ENCODE data around the gene GLYR1. TPM values are rescaled to one million over a fixed set of nuclear protein-coding genes. Genes with fewer than 3 reads are reported as not detected.
A peak's percentile ranks its signal among the peaks of the same experiment; 100 is the strongest.
"Not testable (repeated sequence)": the region's sequence is repeated elsewhere in the genome, so short reads cannot be mapped to it uniquely, and the experiment has no call there.

Gene GLYR1
- 44.3 and 44.4 TPM in 2 replicates for total RNA-seq (2012; rRNA removed)

GRCh38 chr16:4846901-4847773 lies at the start of gene GLYR1, which contains the start of gene UBN1:
TSS of gene GLYR1 (minus strand) at chr16:4847288. CDS start at chr16:4847265, 23 bp downstream.
TSS of gene UBN1 (plus strand) at chr16:4847481. CDS start at chr16:4852918, 5,437 bp downstream.
- Histone ChIP-seq H3K4me2 (ENCODE audit: low read length) (peak within 1 kb of the TSS; percentile 88), H3K9me3 (replicated peaks; ENCODE audit: low read length) (no peaks in the 10 kb centered on the region), H3K27me3 (ENCODE audit: control insufficient read depth, insufficient read depth, low read length) (no peaks in the 10 kb centered on the region), H3K4me3 (ENCODE audit: low read length) (peak within 1 kb of the TSS; percentile 99), H3K4me1 (ENCODE audit: control insufficient read depth, insufficient read depth, low read length) (peaks cover 38% of the 10 kb centered on the region), H3K36me3 (ENCODE audit: insufficient read depth, low read length) (peaks cover 22% of the 10 kb centered on the region), H3K9ac (ENCODE audit: low read depth, low read length) (peak within 1 kb of the TSS; percentile 98)

GRCh38 chr16:4896761-4897160 lies 49.7 kb upstream of the GLYR1 start:
- not testable (repeated sequence) for H3K9me3 ChIP-seq (replicated peaks; ENCODE audit: low read length); H3K27me3 ChIP-seq (ENCODE audit: control insufficient read depth, insufficient read depth, low read length); H3K36me3 ChIP-seq (ENCODE audit: insufficient read depth, low read length); H3K9ac ChIP-seq (ENCODE audit: low read depth, low read length); H3K4me2 ChIP-seq (ENCODE audit: low read length); H3K4me1 ChIP-seq (ENCODE audit: control insufficient read depth, insufficient read depth, low read length); H3K4me3 ChIP-seq (ENCODE audit: low read length)

- Histone ChIP-seq H3K9ac (ENCODE audit: low read depth, low read length) (no peak overlapping the region), H3K4me2 (ENCODE audit: low read length) (no peak overlapping the region), H3K4me1 (ENCODE audit: control insufficient read depth, insufficient read depth, low read length) (peaks cover 10% of the 10 kb centered on the region), H3K9me3 (replicated peaks; ENCODE audit: low read length) (no peaks in the 10 kb centered on the region), H3K4me3 (ENCODE audit: low read length) (no peak overlapping the region), H3K27me3 (ENCODE audit: control insufficient read depth, insufficient read depth, low read length) (peaks cover 10% of the 10 kb centered on the region), H3K36me3 (ENCODE audit: insufficient read depth, low read length) (no peaks in the 10 kb centered on the region)
These were observed 48.3 kb upstream of the GLYR1 start for GRCh38 chr16:4895366-4895765.

GRCh38 chr16:4894276-4895150 lies 47.4 kb upstream of the GLYR1 start:
- no peak overlapping the region for H3K9ac ChIP-seq (ENCODE audit: low read depth, low read length)
- no peak overlapping the region for H3K4me3 ChIP-seq (ENCODE audit: low read length)
- no peak overlapping the region for H3K4me2 ChIP-seq (ENCODE audit: low read length)
- no peaks in the 10 kb centered on the region for H3K9me3 ChIP-seq (replicated peaks; ENCODE audit: low read length)
- H3K27me3 ChIP-seq (ENCODE audit: control insufficient read depth, insufficient read depth, low read length), result peaks cover 4% of the 10 kb centered on the region
- H3K4me1 ChIP-seq (ENCODE audit: control insufficient read depth, insufficient read depth, low read length), result peaks cover 10% of the 10 kb centered on the region
- H3K36me3 ChIP-seq (ENCODE audit: insufficient read depth, low read length), result peaks cover 4% of the 10 kb centered on the region

DNA sequence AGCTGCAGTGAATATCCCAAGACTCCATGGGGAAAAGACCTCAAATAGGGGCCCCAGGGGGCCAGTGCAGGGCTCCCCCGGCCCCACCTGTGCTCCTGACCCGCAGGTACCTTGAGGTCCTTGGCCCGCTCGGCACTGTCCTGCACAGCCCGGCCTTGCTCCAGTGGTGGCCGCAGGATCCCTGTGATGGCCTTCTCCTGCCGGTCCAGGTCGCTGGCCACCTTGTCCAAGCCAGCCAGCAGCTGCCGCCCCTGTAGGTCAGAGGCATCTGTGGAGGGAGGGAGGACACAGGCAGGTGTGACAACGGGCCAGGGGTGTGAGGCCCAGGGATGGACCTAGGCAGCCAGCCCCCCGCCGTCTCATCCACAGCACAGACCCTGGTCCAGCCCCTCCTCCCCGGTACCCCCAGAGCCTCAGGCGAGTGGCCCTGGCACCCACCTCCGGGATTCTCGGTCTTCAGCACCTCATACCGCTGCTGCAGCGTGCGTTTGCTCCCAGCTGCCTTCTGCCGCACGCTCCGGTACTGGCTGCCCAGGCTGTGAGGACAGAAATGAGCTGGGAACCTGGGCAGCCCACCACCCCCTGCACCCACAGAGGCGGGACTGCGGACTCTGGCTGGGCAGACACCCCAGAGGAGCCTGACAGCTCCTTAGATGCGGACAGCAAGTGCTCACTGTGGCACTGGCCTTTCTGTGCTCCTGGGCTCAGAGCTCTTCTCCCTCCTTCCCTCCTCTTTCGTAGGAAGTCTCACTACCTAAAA lies 46.2 kb upstream of the GLYR1 start:
- Histone ChIP-seq H3K36me3 (ENCODE audit: insufficient read depth, low read length) (peaks cover 5% of the 10 kb centered on the region), H3K9ac (ENCODE audit: low read depth, low read length) (no peak overlapping the region), H3K9me3 (replicated peaks; ENCODE audit: low read length) (no peaks in the 10 kb centered on the region), H3K4me1 (ENCODE audit: control insufficient read depth, insufficient read depth, low read length) (peaks cover 10% of the 10 kb centered on the region), H3K27me3 (ENCODE audit: control insufficient read depth, insufficient read depth, low read length) (peaks cover 4% of the 10 kb centered on the region), H3K4me3 (ENCODE audit: low read length) (no peak overlapping the region), H3K4me2 (ENCODE audit: low read length) (no peak overlapping the region)

GRCh38 chr16:4892361-4893102 lies 45.4 kb upstream of the GLYR1 start:
- Histone ChIP-seq H3K36me3 (ENCODE audit: insufficient read depth, low read length) (peaks cover 12% of the 10 kb centered on the region), H3K27me3 (ENCODE audit: control insufficient read depth, insufficient read depth, low read length) (peaks cover 4% of the 10 kb centered on the region), H3K9ac (ENCODE audit: low read depth, low read length) (no peak overlapping the region)

DNA sequence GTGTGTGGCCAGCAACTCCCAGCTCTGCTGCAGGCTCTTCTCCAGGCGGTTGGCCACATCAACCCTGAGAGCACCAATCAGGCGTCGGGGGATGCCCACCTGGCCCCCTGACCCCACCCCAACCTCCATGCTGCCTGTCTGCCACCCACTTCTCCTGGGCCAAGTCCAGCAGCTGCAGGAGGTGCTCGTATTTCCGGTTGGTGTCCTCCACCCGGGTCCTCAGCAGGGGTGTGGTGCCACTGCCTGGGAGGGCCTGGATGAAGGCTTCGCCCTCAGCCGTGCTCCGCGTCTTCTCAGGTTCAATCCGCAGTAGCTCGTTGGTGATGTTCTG lies 44.8 kb upstream of the GLYR1 start:
- Histone ChIP-seq H3K4me1 (ENCODE audit: control insufficient read depth, insufficient read depth, low read length) (peaks cover 10% of the 10 kb centered on the region), H3K27me3 (ENCODE audit: control insufficient read depth, insufficient read depth, low read length) (peaks cover 4% of the 10 kb centered on the region), H3K36me3 (ENCODE audit: insufficient read depth, low read length) (peaks cover 19% of the 10 kb centered on the region), H3K4me3 (ENCODE audit: low read length) (no peak overlapping the region), H3K9me3 (replicated peaks; ENCODE audit: low read length) (no peaks in the 10 kb centered on the region), H3K4me2 (ENCODE audit: low read length) (no peak overlapping the region), H3K9ac (ENCODE audit: low read depth, low read length) (no peak overlapping the region)

More at GRCh38 chr16:4892361-4893102, 45.4 kb upstream of the GLYR1 start:
- Histone ChIP-seq H3K4me2 (ENCODE audit: low read length) (no peak overlapping the region), H3K4me1 (ENCODE audit: control insufficient read depth, insufficient read depth, low read length) (peaks cover 10% of the 10 kb centered on the region), H3K9me3 (replicated peaks; ENCODE audit: low read length) (no peaks in the 10 kb centered on the region), H3K4me3 (ENCODE audit: low read length) (no peak overlapping the region)

DNA sequence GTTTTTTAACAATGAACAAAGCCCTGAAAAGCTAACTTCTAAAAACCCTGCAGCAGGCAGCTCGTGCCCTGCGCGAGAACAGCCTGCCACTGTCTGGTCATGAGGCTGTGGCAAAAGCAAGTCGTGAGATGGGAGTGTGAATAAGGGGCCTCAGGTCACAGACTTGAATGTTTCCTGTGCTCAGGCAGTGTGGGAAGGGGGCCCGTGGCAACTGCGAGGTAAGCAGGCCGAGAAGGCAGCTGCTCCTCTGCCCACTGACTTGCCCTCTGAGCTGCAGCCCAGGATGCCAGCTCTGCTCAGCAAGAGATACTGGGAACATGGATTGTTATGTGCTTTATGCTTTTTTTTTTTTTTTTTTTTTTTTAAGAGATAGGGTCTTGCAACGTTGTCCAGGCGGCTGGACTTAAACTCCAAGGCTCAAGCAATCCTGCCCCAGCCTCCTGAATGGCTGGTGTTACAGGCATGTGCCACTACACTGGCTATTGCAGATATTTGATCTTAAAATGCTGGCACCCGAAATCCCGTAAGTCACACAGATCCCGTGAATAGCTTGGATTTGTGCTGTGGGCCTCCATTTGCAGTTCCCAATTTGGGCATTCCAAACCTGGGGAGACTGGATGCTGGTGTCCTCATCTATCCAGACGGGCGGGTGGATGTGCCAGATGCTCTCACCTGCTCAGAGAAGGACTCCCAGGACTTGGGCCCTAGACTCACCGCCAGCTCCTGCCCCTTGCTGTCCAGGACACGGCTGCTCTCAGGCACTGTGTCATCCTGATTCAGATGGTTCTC lies 44.2 kb upstream of the GLYR1 start:
- Histone ChIP-seq H3K9me3 (replicated peaks; ENCODE audit: low read length) (no peaks in the 10 kb centered on the region), H3K4me2 (ENCODE audit: low read length) (no peak overlapping the region), H3K4me1 (ENCODE audit: control insufficient read depth, insufficient read depth, low read length) (peaks cover 10% of the 10 kb centered on the region), H3K27me3 (ENCODE audit: control insufficient read depth, insufficient read depth, low read length) (peaks cover 4% of the 10 kb centered on the region), H3K4me3 (ENCODE audit: low read length) (no peak overlapping the region), H3K36me3 (ENCODE audit: insufficient read depth, low read length) (peaks cover 20% of the 10 kb centered on the region), H3K9ac (ENCODE audit: low read depth, low read length) (no peak overlapping the region)

DNA sequence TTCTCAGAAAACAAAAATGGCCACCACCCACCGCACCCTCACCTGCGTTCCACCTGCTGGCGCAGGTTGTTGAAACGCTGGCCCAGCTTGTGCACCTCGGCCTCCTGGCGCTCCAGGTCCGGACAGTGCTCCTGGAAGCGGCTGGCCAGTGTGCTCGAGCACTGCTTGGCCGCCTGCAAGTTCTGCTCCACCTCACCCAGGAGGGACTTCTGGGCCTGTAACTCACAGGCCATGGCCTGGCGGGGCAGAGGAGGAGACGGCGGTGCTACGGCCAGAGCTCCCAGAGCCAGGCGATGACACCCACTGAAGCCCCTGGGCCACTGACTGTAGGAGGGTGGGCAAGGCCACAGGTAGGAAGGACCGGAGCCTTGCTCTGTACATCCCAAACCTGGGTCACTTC lies 43.6 kb upstream of the GLYR1 start:
- no peak overlapping the region for H3K9ac ChIP-seq (ENCODE audit: low read depth, low read length)
- peaks cover 10% of the 10 kb centered on the region for H3K4me1 ChIP-seq (ENCODE audit: control insufficient read depth, insufficient read depth, low read length)
- peaks cover under 1% of the 10 kb centered on the region for H3K27me3 ChIP-seq (ENCODE audit: control insufficient read depth, insufficient read depth, low read length)
- no peaks in the 10 kb centered on the region for H3K9me3 ChIP-seq (replicated peaks; ENCODE audit: low read length)
- peaks cover 26% of the 10 kb centered on the region for H3K36me3 ChIP-seq (ENCODE audit: insufficient read depth, low read length)
- no peak overlapping the region for H3K4me2 ChIP-seq (ENCODE audit: low read length)
- H3K4me3 ChIP-seq (ENCODE audit: low read length), result no peak overlapping the region

- Histone ChIP-seq H3K4me1 (ENCODE audit: control insufficient read depth, insufficient read depth, low read length) (peaks cover 10% of the 10 kb centered on the region), H3K9ac (ENCODE audit: low read depth, low read length) (no peak overlapping the region), H3K9me3 (replicated peaks; ENCODE audit: low read length) (no peaks in the 10 kb centered on the region), H3K4me3 (ENCODE audit: low read length) (no peak overlapping the region), H3K27me3 (ENCODE audit: control insufficient read depth, insufficient read depth, low read length) (no peaks in the 10 kb centered on the region), H3K36me3 (ENCODE audit: insufficient read depth, low read length) (peaks cover 33% of the 10 kb centered on the region), H3K4me2 (ENCODE audit: low read length) (no peak overlapping the region)
These were observed 42.9 kb upstream of the GLYR1 start for GRCh38 chr16:4890026-4890425.
